Stimulated activated CD8-positive, alpha-beta memory T cell treated with anti-CD3 and anti-CD28 coated beads, Interleukin-4, amount 100 ng/mL, for 4 hours (primary cell): ENCODE measurements around the gene TRERF1.
"Not testable (repeated sequence)": the region's sequence is repeated elsewhere in the genome, so short reads cannot be mapped to it uniquely, and the experiment has no call there.

ENCODE experiments used
- DNase-seq, 2 donors: peaks; one replicate each; pipeline ENCODE4 v3.0.0-alpha.2; 2020; ENCODE audit warnings: low read depth in 2 of 2, low spot score in 1 of 2

Gene TRERF1

GRCh38 chr6:42228305-42228704 is 223.4 kb downstream of the TRERF1 start:
- DNase-seq = no peak

- no peak for DNase-seq
Observed at GRCh38 chr6:42227173-42227850, 224.4 kb downstream of the TRERF1 start.

DNA sequence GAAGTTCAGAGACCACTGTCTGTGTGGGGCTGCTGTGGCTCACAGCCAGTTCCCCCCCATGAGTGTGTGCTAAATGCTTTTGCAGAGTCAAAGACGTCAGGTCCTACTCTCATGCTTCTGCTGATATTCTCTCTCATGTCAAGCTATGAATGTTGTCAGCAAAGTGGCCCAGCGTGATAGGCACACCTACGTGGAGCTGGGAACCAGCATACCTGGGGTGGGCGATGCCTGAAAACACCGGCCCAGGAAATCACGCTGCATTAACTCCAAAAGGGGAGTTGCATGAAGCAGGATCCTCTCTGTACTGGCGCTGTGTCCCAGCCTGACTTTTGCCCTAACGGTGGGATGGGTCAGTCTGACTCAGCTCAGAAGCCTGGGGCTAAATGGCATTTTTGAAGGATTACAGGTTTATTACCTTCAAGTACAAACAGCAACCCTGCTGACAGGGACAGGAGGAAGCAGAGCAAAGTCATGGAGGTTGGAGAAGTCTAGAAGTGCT is 225.0 kb downstream of the TRERF1 start:
- no peak for DNase-seq

DNA sequence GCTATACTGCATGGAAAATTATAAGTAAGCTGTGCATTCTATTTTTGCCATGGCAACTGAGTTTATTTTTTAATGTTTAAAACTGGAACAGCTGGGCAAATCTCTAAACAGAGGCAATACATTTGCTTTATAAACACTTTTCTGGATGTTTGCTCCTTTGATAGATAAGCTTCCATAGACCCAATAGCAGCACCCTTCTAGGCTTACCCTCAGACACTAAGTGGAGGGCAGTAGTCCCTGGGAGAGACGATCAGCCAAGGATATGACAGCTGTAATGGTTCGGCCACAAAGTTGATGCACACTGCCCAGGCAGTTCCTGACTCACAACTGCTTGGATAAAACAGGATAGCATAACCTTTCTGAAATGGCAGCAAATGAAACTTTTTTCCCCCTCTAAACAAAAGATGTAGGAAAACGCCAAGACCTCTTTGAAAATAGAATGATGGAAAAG is 225.5 kb downstream of the TRERF1 start:
- no peak for DNase-seq

DNA sequence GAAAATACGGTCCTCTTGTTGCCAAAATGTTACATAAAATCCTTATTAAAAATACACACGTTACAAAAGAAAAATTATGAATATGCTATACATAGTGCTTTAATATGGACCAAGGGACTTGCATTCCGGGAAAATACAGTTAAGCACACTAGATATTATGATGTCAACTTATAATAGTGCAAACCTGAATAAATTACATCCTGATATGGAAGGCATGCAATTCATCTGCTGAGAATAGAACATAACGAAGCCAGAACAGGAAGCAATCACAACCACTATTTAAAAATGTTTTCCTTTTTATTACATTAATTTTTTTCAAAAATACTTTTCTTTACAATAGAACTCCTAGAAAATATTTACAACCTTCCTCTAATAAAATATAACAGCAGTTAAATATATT is 226.3 kb downstream of the TRERF1 start:
- DNase-seq = no peak

DNA sequence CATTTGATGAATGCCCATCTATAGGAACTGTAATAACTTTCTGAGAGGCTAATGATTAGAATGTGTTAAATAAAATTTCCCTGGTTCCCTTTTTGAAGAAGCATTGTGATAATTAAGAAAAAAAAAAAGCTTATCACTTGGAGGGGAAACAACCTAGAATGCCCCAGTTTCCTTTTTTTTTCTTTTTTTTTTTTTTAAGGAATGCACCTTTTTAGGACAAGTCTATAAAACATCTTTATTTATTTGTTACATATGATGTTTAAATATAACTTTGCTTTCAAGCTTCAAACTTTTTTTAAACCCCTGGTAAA is 226.7 kb downstream of the TRERF1 start:
- DNase-seq = no peak

DNA sequence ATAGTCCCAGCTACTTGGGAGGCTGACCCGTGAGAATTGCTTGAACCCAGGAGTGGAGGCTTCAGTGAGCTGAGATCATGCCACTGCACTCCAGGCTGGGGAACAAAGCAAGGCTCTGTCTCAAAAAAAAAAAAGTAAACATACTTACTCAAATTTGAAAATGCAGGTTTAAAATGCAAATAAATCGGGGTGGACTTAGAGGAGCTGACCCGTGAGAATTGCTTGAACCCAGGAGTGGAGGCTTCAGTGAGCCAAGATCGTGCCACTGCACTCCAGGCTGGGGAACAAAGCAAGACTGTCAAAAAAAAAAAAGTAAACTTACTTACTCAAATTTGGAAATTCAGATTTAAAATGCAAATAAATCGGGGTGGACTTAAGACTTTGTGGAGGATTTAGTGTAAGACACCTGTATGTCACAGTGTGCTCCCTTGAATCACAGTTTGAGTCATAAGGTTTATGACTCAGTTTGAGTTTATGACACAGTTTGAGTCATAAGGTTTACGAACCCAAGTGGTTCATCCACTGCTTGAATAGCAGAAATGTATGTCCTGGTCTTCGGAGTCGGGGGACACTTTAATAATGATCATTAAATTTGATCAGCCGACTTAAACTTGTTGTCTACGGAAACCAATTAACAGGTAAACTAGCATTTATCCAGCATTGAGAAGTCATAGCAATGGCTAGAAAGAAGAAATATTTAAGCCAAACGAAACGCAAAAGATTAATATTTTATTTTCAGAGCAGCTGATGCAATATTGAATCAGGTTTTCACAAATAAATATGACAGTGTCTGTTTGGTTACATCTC is 227.3 kb downstream of the TRERF1 start:
- no peak for DNase-seq

- no peak for DNase-seq
Observed at GRCh38 chr6:42222448-42222847, 229.3 kb downstream of the TRERF1 start.

DNA sequence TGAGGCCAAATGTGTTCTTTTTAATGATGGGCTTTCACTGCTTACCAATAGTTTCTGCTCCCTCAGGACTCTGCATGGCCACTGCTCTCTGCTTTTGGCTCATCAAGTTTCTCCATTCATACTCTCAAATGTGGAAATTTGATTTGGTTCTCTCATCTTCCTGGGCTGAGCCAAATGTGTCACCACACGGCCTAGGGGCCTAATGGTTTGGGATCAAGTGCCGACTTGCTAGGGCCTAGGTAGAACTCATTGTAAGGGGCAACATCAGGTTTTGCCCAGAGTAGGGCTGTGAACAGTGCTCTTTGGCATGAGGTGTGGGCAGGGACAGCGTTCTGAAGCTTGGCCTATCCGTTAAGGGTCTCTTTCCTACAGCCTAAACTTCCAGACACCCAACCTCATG is 230.2 kb downstream of the TRERF1 start:
- no peak for DNase-seq

- DNase-seq = no peak
Observed at GRCh38 chr6:42220807-42221206, 230.9 kb downstream of the TRERF1 start.

DNA sequence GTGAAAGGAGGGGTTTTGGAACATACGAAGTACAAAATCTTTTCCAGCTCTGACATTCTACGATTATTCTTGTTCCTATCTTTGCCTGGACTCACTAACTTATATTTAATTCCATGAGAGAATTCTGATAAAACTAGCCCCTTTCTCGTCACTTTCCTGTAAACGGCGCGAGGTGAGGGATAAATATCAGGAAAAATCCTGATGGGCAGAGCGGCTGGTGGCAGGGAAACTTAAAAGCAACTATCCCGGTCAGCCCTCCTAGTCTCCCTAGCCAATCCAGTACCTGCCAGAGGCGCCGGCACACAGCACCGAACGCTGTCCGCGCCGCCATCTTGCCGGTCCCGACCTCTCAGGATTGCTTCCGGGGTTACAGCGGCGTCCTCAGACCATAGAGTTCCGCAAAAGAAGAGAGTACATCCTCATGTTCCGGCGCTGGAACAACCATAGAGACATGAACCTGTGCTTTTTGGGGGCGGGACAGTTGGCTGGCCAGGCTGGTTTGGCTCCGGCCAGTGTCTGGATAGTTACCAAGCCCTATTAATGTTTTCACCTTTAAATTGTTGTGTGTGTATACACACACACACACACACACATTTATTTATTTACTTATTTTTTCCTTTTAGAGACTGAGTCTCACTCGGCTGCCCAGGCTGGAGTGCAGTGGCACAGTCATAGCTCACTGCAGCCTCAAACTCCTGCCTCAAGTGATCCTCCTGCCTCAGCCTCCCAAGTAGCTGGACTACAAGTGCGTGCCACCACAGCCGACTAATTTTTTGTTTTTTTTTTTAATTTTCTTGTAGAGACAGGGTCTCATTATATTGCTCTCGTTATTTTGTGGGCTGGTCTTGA is 234.0 kb downstream of the TRERF1 start, which contains the start of gene MRPS10:
MRPS10 (minus strand) TSS at position 343 of the 849 bp plus-strand sequence; CDS start at position 331, 12 bp downstream.
- peak; percentile 77 to 80 for DNase-seq

GRCh38 chr6:42217157-42217518 is 234.6 kb downstream of the TRERF1 start:
- DNase-seq = no peak

GRCh38 chr6:42216495-42216894 is 235.2 kb downstream of the TRERF1 start:
- DNase-seq = not testable (repeated sequence)

DNA sequence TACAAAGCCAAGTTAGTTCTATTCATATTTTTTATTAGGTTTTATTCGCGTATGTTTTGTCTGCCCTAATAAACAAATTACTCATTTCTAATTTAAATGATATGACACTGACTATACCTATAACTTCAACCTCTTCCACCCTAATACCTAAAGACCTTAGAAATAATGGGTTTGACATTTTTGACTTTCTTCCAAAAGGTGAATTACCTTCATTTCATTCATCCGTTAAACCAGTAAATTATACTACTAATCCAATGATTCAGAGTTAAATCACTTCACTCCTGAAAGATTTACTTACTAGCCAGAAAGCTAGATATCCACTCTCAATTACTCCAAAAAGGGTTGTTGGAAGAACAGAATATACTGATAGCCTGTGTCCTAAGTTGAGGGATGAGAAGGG is 239.3 kb downstream of the TRERF1 start:
- no peak for DNase-seq

GRCh38 chr6:42211726-42212125 is 240.0 kb downstream of the TRERF1 start:
- DNase-seq = no peak

DNA sequence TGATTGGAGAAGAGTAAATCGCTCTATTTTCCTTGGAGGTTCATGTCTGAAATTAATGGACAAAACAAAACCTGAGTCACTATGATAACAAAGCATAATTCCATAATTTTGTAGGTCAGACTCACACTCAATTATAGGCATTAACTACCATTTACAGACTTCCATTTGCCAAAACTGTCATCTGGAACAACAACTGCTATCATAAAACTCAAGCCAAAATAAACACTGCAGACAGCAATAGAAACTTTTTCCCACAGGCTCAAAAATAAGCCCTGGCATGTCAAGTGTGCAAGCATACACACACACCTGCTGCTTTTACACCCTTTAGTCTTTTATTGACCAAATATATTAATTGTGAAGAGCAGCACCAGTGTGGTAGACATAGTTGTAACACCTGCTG is 241.2 kb downstream of the TRERF1 start:
- DNase-seq = no peak

- DNase-seq = not testable (repeated sequence)
Observed at GRCh38 chr6:42207559-42207958, 244.2 kb downstream of the TRERF1 start.

GRCh38 chr6:42204768-42205282 is 246.9 kb downstream of the TRERF1 start:
- DNase-seq = no peak

DNA sequence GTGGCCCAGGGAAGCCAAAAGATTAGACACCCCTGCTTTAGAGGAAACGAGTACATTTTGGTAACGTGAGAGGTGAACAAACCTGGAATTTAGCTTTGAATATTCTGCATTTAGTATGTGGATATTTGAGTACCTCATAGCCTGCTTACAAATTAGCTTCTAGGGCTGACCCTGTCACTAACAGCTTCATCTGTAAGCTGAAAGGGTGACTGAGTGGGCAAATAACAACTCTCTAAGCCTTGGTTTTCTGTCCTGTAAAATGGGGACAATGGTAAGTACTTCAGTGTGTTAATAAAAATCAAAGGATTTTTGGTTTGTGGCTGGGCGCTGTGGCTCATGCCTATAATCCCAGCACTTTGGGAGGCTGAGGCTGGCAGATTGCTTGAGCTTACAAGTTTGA is 248.5 kb downstream of the TRERF1 start:
- DNase-seq = no peak

DNA sequence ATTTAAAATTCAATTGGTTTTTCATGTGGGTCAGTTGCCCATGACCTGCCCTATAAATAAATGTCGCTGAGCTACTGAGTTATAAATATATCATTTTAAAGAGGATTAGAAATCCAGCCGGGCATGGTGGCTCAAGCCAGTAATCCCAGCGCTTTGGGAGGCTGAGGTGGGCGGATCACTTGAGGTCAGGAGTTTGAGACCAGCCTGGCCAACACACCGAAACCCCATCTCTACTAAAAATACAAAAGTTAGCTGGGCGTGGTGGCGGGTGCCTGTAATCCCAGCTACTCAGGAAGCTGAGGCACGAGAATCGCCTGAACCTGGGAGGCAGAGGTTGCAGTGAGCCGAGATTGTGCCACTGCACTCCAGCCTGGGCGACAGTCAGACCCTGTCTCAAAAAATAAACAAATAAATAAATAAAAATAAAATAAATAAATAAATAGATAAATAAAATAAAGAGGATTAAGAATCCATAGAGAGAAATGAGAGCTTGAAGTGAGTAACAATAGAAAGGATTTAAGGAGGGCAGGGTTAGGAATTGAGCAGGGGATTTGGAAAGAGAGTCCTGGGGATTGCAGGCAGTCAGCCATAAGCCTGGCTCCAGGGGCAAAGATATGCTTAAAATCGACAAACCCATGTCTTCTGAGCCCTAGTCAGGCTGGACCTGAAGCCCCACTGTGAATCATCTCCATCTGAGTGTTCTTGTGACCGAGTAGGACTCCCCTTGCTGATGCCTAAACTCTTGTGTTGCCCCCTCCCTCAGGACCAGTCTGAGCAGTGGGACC is 249.4 kb downstream of the TRERF1 start:
- not testable (repeated sequence) for DNase-seq

DNA sequence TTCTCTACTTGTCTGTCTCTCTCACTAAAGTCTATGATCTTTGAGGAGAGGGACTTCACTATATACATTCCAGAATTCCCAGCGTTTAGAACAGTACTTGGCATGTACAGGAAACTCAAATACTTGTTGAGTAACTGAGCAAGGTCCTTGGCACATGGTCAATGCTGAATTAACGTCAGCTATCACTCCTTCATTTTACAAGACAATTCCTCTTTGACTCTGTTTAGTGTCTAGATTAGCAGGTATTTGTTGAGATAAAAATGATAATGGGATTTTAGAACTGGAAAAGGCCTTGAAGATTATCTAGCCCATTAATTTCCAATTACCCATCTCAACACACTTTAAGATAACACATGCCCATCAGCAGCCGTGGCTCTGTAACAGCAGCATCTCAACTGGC is 250.3 kb downstream of the TRERF1 start:
- no peak for DNase-seq
